Stimulated activated CD8-positive, alpha-beta memory T cell treated with anti-CD3 and anti-CD28 coated beads, Interleukin-4, amount 100 ng/mL, for 4 hours (primary cell): ENCODE measurements around the gene SCP2.
"Not testable (repeated sequence)": the region's sequence is repeated elsewhere in the genome, so short reads cannot be mapped to it uniquely, and the experiment has no call there.

ENCODE experiments used
- DNase-seq, 2 donors: peaks; one replicate each; pipeline ENCODE4 v3.0.0-alpha.2; 2020; ENCODE audit warnings: low read depth in 2 of 2, low spot score in 1 of 2

The SCP2 gene

GRCh38 chr1:52967666-52968065 lies 40.6 kb downstream of the SCP2 start:
- no peak for DNase-seq

GRCh38 chr1:52969234-52969633 lies 42.2 kb downstream of the SCP2 start:
- not testable (repeated sequence) for DNase-seq

GRCh38 chr1:52970149-52970548 lies 43.1 kb downstream of the SCP2 start:
- DNase-seq = no peak

GRCh38 chr1:52973841-52974240 lies 46.8 kb downstream of the SCP2 start:
- no peak for DNase-seq

- DNase-seq = no peak
These were observed 49.3 kb downstream of the SCP2 start for GRCh38 chr1:52976183-52977035.

GRCh38 chr1:52978045-52978444 lies 51.0 kb downstream of the SCP2 start:
- DNase-seq = no peak

GRCh38 chr1:52992733-52993132 lies 65.7 kb downstream of the SCP2 start:
- DNase-seq = not testable (repeated sequence)

GRCh38 chr1:52994656-52995055 lies 67.6 kb downstream of the SCP2 start:
- no peak for DNase-seq

GRCh38 chr1:52996653-52997052 lies 69.6 kb downstream of the SCP2 start:
- DNase-seq = no peak

GRCh38 chr1:53001128-53001527 lies 74.1 kb downstream of the SCP2 start:
- no peak for DNase-seq

GRCh38 chr1:53006612-53007011 lies 79.5 kb downstream of the SCP2 start:
- not testable (repeated sequence) for DNase-seq

- not testable (repeated sequence) for DNase-seq
These were observed 83.2 kb downstream of the SCP2 start for GRCh38 chr1:53010247-53010646.

- DNase-seq = no peak
These were observed 84.1 kb downstream of the SCP2 start for GRCh38 chr1:53011175-53011574.

- DNase-seq = peak; percentile 44
These were observed 87.9 kb downstream of the SCP2 start for GRCh38 chr1:53014791-53015507.

GRCh38 chr1:53015508-53015860 lies 88.4 kb downstream of the SCP2 start:
- no peak for DNase-seq

GRCh38 chr1:53016705-53017104 lies 89.6 kb downstream of the SCP2 start:
- no peak for DNase-seq

GRCh38 chr1:53020588-53020987 lies 93.5 kb downstream of the SCP2 start:
- DNase-seq = no peak

GRCh38 chr1:53022179-53022578 lies 95.1 kb downstream of the SCP2 start:
- no peak for DNase-seq

- DNase-seq = no peak
These were observed 96.5 kb downstream of the SCP2 start for GRCh38 chr1:53023546-53023945.

GRCh38 chr1:53024117-53024516 lies 97.0 kb downstream of the SCP2 start:
- no peak for DNase-seq

- DNase-seq = no peak
These were observed 98.1 kb downstream of the SCP2 start for GRCh38 chr1:53025034-53025768.

GRCh38 chr1:53025769-53026112 lies 98.7 kb downstream of the SCP2 start:
- DNase-seq = no peak
